WTC11 (cell line): Measurements from ENCODE around the gene DAB1. TPM values are rescaled to one million over a fixed set of nuclear protein-coding genes. Genes with fewer than 3 reads are reported as not detected.

Experiments
- ATAC-seq: fragments of 200-7000 bp; cut with Tn5 transposase; 2 replicates; pipeline ENCODE4 v1.10.0; 2021; ENCODE audit warnings: mild to moderate bottlenecking, moderate library complexity
- CTCF ChIA-PET: fragments of 300-600 bp; sonication (Branson Sonifier 250); formaldehyde crosslinking; loops from one replicate; lab custom pipeline; 2021; ENCODE audit warnings: antibody characterized with exemption; lab: Charles Lee
- POLR2A ChIA-PET: fragments of 350-600 bp; sonication (Branson Sonifier 250); formaldehyde crosslinking; loops from one replicate; lab custom pipeline; 2021; ENCODE audit warnings: antibody characterized with exemption; lab: Charles Lee
- DNase-seq: peaks from one replicate; pipeline ENCODE4 v3.0.0; 2021; ENCODE audit warnings: low spot score
- H3K27ac Mint-ChIP-seq: 2 replicates; pipeline ENCODE4 v1.8.0; 2021; ENCODE audit warnings: mixed read lengths
- H3K27me3 Mint-ChIP-seq: 2 replicates; pipeline ENCODE4 v1.8.0; 2021; ENCODE audit warnings: low read depth, mild to moderate bottlenecking, moderate library complexity, mixed read lengths
- H3K36me3 Mint-ChIP-seq: 2 replicates; pipeline ENCODE4 v1.8.0; 2021; ENCODE audit warnings: mixed read lengths
- H3K4me1 Mint-ChIP-seq: 2 replicates; pipeline ENCODE4 v1.8.0; 2022; ENCODE audit warnings: mixed read lengths
- H3K4me3 Mint-ChIP-seq: 2 replicates; pipeline ENCODE4 v1.8.0; 2021; ENCODE audit warnings: mild to moderate bottlenecking, moderate library complexity, mixed read lengths
- H3K9me3 Mint-ChIP-seq: 2 replicates; pipeline ENCODE4 v1.8.0; 2021; ENCODE audit warnings: mixed read lengths
- ELF4 ChIP-seq: sonication (generic); formaldehyde crosslinking; IDR thresholded peaks from 2 replicates; pipeline ENCODE4 v1.8.1; 2022; ENCODE audit warnings: low read depth, mild to moderate bottlenecking, moderate library complexity, missing genetic modification reagents
- KAT7 ChIP-seq: sonication (generic); formaldehyde crosslinking; IDR thresholded peaks from 2 replicates; pipeline ENCODE4 v1.8.1; 2023; ENCODE audit warnings: missing genetic modification reagents, mild to moderate bottlenecking, borderline replicate concordance
- MXD4 ChIP-seq: fragments of 250-450 bp; sonication (Bioruptor Pico); IDR thresholded peaks from 2 replicates; pipeline ENCODE4 v1.8.0; 2021; ENCODE audit warnings: mild to moderate bottlenecking, moderate library complexity, borderline replicate concordance
- NFATC4 ChIP-seq: fragments of 250-450 bp; sonication (Bioruptor Pico); IDR thresholded peaks from 2 replicates; pipeline ENCODE4 v1.9.0; 2021; ENCODE audit warnings: mild to moderate bottlenecking
- NFE2L1 ChIP-seq: sonication (generic); formaldehyde crosslinking; IDR thresholded peaks from 2 replicates; pipeline ENCODE4 v1.8.1; 2023; ENCODE audit warnings: missing genetic modification reagents
- TCF7 ChIP-seq: sonication (generic); formaldehyde crosslinking; IDR thresholded peaks from 2 replicates; pipeline ENCODE4 v1.8.0; 2022; ENCODE audit warnings: mild to moderate bottlenecking, low read depth, missing genetic modification reagents, moderate library complexity
- ZNF671 ChIP-seq: fragments of 250-450 bp; sonication (Bioruptor Pico); IDR thresholded peaks from 2 replicates; pipeline ENCODE4 v1.8.0; 2021; ENCODE audit warnings: mild to moderate bottlenecking
- total RNA-seq: library from RNA; stranded (reverse); gene quantifications from 3 replicates; pipeline ENCODE4 v1.2.3, GENCODE V29; 2021
- TF ChIP-seq, protein P1 (sequence below): sonication (generic); formaldehyde crosslinking; IDR thresholded peaks from 2 replicates; pipeline ENCODE4 v1.8.1; 2022; ENCODE audit warnings: missing genetic modification reagents, borderline replicate concordance
- TF ChIP-seq, protein P2 (sequence below): sonication (generic); formaldehyde crosslinking; IDR thresholded peaks from 2 replicates; pipeline ENCODE4 v1.8.0; 2022; ENCODE audit warnings: mild to moderate bottlenecking, missing genetic modification reagents
- TF ChIP-seq, protein P3 (sequence below): sonication (generic); formaldehyde crosslinking; IDR thresholded peaks from 2 replicates; pipeline ENCODE4 v1.8.1; 2023; ENCODE audit warnings: mild to moderate bottlenecking, moderate library complexity, missing genetic modification reagents
- TF ChIP-seq, protein P4 (sequence below): fragments of 250-450 bp; sonication (Bioruptor Pico); IDR thresholded peaks from 2 replicates; pipeline ENCODE4 v1.9.0; 2021; ENCODE audit warnings: mild to moderate bottlenecking
- TF ChIP-seq, protein P5 (sequence below): sonication (generic); formaldehyde crosslinking; IDR thresholded peaks from 2 replicates; pipeline ENCODE4 v1.8.1; 2023; ENCODE audit warnings: mild to moderate bottlenecking, missing genetic modification reagents, borderline replicate concordance
- TF ChIP-seq, protein P6 (sequence below): sonication (generic); formaldehyde crosslinking; conservative IDR thresholded peaks from 2 replicates; pipeline ENCODE4 v1.8.1; 2023; ENCODE audit warnings: mild to moderate bottlenecking, low read depth, missing genetic modification reagents, moderate library complexity
- TF ChIP-seq, protein P7 (sequence below): sonication (generic); formaldehyde crosslinking; IDR thresholded peaks from 2 replicates; pipeline ENCODE4 v1.8.0; 2023; ENCODE audit warnings: missing genetic modification reagents

DAB1 gene
- total RNA-seq, 1 experiment from 2014 or later, result 10.7 TPM

DNA sequence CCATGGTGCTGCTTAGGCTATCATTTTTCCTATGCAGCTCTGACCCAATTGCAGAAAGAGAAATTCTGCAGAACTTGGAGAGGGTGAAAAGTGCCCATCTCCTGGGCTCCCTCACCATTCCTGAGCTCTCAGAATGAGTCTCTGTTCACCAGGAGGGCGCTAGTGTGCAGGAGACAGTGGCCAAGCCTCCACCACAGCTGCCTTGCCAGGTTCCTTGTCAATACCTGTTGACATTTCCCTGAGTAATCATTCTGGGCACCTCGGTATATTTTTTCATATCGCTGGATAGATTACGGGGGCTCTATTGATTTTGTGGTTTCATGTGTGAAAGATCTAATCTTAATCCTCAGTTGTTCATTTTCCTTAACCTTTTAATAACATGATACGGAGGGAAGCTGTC lies 445.0 kb downstream of the DAB1 start (continued):
- TF ChIP-seq, protein P1, sequence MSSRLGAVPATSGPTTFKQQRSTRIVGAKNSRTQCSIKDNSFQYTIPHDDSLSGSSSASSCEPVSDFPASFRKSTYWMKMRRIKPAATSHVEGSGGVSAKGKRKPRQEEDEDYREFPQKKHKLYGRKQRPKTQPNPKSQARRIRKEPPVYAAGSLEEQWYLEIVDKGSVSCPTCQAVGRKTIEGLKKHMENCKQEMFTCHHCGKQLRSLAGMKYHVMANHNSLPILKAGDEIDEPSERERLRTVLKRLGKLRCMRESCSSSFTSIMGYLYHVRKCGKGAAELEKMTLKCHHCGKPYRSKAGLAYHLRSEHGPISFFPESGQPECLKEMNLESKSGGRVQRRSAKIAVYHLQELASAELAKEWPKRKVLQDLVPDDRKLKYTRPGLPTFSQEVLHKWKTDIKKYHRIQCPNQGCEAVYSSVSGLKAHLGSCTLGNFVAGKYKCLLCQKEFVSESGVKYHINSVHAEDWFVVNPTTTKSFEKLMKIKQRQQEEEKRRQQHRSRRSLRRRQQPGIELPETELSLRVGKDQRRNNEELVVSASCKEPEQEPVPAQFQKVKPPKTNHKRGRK (CRISPR knock-in tag), result no peak
- no peak for TF ChIP-seq ZNF671
- no peak for TF ChIP-seq MXD4 (CRISPR knock-in tag)
- TF ChIP-seq KAT7, result no peak
- TF ChIP-seq NFATC4 (CRISPR knock-in tag), result no peak
- TF ChIP-seq, protein P2, sequence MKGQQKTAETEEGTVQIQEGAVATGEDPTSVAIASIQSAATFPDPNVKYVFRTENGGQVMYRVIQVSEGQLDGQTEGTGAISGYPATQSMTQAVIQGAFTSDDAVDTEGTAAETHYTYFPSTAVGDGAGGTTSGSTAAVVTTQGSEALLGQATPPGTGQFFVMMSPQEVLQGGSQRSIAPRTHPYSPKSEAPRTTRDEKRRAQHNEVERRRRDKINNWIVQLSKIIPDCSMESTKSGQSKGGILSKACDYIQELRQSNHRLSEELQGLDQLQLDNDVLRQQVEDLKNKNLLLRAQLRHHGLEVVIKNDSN, result no peak
- TF ChIP-seq, protein P3, sequence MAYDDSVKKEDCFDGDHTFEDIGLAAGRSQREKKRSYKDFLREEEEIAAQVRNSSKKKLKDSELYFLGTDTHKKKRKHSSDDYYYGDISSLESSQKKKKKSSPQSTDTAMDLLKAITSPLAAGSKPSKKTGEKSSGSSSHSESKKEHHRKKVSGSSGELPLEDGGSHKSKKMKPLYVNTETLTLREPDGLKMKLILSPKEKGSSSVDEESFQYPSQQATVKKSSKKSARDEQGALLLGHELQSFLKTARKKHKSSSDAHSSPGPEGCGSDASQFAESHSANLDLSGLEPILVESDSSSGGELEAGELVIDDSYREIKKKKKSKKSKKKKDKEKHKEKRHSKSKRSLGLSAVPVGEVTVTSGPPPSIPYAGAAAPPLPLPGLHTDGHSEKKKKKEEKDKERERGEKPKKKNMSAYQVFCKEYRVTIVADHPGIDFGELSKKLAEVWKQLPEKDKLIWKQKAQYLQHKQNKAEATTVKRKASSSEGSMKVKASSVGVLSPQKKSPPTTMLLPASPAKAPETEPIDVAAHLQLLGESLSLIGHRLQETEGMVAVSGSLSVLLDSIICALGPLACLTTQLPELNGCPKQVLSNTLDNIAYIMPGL (CRISPR knock-in tag), result no peak
- TF ChIP-seq, protein P4, sequence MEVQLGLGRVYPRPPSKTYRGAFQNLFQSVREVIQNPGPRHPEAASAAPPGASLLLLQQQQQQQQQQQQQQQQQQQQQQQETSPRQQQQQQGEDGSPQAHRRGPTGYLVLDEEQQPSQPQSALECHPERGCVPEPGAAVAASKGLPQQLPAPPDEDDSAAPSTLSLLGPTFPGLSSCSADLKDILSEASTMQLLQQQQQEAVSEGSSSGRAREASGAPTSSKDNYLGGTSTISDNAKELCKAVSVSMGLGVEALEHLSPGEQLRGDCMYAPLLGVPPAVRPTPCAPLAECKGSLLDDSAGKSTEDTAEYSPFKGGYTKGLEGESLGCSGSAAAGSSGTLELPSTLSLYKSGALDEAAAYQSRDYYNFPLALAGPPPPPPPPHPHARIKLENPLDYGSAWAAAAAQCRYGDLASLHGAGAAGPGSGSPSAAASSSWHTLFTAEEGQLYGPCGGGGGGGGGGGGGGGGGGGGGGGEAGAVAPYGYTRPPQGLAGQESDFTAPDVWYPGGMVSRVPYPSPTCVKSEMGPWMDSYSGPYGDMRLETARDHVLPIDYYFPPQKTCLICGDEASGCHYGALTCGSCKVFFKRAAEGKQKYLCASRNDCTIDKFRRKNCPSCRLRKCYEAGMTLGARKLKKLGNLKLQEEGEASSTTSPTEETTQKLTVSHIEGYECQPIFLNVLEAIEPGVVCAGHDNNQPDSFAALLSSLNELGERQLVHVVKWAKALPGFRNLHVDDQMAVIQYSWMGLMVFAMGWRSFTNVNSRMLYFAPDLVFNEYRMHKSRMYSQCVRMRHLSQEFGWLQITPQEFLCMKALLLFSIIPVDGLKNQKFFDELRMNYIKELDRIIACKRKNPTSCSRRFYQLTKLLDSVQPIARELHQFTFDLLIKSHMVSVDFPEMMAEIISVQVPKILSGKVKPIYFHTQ (CRISPR knock-in tag), result no peak
- TF ChIP-seq TCF7, result no peak
- TF ChIP-seq, protein P5, sequence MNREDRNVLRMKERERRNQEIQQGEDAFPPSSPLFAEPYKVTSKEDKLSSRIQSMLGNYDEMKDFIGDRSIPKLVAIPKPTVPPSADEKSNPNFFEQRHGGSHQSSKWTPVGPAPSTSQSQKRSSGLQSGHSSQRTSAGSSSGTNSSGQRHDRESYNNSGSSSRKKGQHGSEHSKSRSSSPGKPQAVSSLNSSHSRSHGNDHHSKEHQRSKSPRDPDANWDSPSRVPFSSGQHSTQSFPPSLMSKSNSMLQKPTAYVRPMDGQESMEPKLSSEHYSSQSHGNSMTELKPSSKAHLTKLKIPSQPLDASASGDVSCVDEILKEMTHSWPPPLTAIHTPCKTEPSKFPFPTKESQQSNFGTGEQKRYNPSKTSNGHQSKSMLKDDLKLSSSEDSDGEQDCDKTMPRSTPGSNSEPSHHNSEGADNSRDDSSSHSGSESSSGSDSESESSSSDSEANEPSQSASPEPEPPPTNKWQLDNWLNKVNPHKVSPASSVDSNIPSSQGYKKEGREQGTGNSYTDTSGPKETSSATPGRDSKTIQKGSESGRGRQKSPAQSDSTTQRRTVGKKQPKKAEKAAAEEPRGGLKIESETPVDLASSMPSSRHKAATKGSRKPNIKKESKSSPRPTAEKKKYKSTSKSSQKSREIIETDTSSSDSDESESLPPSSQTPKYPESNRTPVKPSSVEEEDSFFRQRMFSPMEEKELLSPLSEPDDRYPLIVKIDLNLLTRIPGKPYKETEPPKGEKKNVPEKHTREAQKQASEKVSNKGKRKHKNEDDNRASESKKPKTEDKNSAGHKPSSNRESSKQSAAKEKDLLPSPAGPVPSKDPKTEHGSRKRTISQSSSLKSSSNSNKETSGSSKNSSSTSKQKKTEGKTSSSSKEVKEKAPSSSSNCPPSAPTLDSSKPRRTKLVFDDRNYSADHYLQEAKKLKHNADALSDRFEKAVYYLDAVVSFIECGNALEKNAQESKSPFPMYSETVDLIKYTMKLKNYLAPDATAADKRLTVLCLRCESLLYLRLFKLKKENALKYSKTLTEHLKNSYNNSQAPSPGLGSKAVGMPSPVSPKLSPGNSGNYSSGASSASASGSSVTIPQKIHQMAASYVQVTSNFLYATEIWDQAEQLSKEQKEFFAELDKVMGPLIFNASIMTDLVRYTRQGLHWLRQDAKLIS, result no peak
- no peak for TF ChIP-seq NFE2L1 (CRISPR knock-in tag)

DNA sequence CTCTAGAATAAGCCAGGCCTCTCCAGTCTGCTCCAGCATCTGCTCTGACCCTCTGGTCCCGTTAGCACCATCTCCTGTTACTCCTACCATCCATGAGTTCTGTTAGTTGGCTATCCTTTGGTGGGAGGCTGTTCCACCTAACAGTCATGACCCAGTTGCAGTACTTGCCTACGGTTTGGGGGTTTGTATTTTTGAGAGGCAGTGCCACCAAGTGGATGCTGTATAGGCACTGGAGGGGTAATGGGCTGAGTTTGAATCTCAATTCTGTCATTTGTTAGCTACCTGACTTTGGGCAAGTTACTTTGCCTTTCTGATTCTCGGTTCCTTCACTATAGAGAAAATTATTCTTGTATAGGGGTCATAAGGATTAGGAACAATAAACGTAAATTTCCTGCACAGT lies 445.9 kb downstream of the DAB1 start:
- Mint-ChIP-seq H3K27me3 (no peaks in the 10 kb centered on the region; the same call in 1 of the 2 replicates), H3K4me3 (no peak overlapping the region), H3K9me3 (no peaks in the 10 kb centered on the region), H3K27ac (no peak overlapping the region), H3K36me3 (no peaks in the 10 kb centered on the region), H3K4me1 (no peaks in the 10 kb centered on the region)
- ATAC-seq, result no peak
- ChIA-PET CTCF (interaction anchor here (1.3 to 1.9 kb wide), 3 partner anchors 9 to 152 kb away, joined by 4 to 13 read pairs (median 8); no protein-coding TSS in a partner anchor), POLR2A (no interaction called here)
- no peak for DNase-seq
- TF ChIP-seq, protein P6, sequence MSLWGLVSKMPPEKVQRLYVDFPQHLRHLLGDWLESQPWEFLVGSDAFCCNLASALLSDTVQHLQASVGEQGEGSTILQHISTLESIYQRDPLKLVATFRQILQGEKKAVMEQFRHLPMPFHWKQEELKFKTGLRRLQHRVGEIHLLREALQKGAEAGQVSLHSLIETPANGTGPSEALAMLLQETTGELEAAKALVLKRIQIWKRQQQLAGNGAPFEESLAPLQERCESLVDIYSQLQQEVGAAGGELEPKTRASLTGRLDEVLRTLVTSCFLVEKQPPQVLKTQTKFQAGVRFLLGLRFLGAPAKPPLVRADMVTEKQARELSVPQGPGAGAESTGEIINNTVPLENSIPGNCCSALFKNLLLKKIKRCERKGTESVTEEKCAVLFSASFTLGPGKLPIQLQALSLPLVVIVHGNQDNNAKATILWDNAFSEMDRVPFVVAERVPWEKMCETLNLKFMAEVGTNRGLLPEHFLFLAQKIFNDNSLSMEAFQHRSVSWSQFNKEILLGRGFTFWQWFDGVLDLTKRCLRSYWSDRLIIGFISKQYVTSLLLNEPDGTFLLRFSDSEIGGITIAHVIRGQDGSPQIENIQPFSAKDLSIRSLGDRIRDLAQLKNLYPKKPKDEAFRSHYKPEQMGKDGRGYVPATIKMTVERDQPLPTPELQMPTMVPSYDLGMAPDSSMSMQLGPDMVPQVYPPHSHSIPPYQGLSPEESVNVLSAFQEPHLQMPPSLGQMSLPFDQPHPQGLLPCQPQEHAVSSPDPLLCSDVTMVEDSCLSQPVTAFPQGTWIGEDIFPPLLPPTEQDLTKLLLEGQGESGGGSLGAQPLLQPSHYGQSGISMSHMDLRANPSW (CRISPR knock-in tag), result no peak
- TF ChIP-seq, protein P7, sequence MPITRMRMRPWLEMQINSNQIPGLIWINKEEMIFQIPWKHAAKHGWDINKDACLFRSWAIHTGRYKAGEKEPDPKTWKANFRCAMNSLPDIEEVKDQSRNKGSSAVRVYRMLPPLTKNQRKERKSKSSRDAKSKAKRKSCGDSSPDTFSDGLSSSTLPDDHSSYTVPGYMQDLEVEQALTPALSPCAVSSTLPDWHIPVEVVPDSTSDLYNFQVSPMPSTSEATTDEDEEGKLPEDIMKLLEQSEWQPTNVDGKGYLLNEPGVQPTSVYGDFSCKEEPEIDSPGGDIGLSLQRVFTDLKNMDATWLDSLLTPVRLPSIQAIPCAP (CRISPR knock-in tag), result no peak
- no peak for TF ChIP-seq ELF4 (CRISPR knock-in tag)
- TF ChIP-seq, protein P5, result no peak
